Measurements from ENCODE around the gene ASCC1.

The ASCC1 gene

GRCh38 chr10:72097448-72098300, 118.4 kb downstream of the ASCC1 start:
- DNase-seq (ENCODE audit: low spot score), result peak; percentile 88

- peak; percentile 48 for DNase-seq (ENCODE audit: low spot score)
Observed at GRCh38 chr10:72096115-72097000, 119.7 kb downstream of the ASCC1 start.

- DNase-seq (ENCODE audit: low spot score), result no peak
Observed at GRCh38 chr10:72095195-72095594, 120.9 kb downstream of the ASCC1 start.

DNA sequence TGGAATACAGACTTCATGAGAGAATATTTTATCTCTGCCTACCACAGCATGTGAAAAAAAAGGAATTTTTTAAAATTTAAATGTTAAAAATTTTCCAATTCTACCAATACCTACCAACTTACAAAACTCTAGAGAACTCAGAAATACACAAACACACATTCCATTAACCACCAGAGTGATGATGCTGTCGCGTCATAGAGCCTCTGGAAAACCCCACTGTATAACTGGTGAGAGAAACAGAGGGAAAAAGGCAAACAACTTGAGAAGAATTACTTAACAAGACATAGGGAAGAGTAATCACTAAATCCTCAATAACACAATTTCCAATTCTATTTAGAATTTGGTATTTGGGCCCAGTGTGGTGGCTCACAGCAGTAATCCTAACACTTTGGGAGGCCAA, 121.5 kb downstream of the ASCC1 start:
- DNase-seq (ENCODE audit: low spot score), result no peak

DNA sequence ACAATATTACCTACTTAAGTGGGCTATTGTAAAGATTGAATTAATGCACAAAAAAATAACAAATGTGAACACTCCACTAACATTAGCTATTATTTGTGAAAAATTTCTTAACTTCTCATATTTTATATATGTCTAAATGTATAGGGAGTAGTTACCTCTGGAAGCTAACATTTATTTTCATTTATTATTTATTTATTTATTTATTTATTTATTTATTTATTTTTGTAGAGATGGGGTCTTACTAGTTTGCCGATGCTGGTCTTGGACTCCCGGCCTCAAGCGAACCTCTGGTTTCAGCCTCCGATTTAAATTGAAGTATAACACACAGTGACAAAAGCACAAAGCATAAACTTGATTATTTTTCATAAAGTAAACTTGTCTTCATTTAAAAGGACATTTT, 122.6 kb downstream of the ASCC1 start:
- DNase-seq (ENCODE audit: low spot score), result no peak

DNA sequence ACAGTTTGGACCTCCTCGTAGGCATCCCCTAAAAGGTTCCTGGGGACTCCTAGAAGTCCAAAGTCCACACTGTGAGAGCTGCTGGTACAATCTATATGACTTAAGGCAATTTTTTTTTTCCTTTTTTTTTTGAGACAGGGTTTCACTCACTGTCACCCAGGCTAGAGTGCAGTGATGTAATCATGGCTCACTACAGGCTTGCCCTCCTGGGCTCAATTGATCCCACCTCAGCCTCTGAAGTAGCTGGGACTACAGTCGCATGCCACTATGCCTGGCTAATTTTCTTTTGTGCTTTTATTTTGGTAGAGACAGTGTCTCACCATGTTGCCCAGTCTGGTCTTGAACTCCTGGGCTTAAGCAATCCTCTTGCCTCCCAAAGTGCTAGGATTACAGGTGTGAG, 123.1 kb downstream of the ASCC1 start:
- no peak for DNase-seq (ENCODE audit: low spot score)

DNA sequence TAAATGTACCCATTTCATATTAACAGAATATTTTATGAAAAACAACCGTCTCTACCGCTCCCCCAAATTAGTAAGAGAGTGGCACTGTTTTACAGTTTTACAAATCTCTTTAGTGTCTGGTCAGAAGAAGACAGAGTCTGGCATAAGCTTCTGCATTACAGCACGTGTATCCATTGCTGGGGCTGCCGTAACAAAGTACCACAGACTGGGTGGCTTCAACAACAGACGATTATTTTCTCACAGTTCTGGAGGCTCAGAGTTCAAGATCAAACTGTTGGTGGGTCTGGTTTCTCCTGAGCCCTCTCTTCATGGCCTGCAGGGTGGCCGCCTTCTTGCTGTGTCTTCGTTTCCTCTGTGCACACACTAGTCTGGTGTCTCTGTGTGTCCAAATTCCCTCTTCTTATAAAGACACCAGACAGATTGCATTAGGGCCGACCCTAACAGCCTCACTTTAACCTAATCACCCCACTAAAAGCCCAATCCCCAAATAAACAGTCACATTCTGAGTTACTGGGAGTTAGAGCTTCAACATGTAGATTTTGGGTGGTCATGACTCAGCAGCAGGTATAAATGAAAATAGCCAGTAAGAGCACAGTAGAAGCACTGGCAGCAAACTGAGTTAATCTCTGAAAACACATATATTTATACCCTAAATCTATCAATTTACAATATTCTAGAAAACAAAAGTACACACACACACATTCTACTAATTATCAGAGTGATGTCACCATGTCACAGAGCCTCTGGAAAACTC, 123.7 kb downstream of the ASCC1 start:
- DNase-seq (ENCODE audit: low spot score), result no peak

- no peak for DNase-seq (ENCODE audit: low spot score)
Observed at GRCh38 chr10:72090326-72090725, 125.8 kb downstream of the ASCC1 start.

GRCh38 chr10:72089618-72090017, 126.5 kb downstream of the ASCC1 start:
- no peak for DNase-seq (ENCODE audit: low spot score)

- no peak for DNase-seq (ENCODE audit: low spot score)
Observed at GRCh38 chr10:72088889-72089575, 127.0 kb downstream of the ASCC1 start.

DNA sequence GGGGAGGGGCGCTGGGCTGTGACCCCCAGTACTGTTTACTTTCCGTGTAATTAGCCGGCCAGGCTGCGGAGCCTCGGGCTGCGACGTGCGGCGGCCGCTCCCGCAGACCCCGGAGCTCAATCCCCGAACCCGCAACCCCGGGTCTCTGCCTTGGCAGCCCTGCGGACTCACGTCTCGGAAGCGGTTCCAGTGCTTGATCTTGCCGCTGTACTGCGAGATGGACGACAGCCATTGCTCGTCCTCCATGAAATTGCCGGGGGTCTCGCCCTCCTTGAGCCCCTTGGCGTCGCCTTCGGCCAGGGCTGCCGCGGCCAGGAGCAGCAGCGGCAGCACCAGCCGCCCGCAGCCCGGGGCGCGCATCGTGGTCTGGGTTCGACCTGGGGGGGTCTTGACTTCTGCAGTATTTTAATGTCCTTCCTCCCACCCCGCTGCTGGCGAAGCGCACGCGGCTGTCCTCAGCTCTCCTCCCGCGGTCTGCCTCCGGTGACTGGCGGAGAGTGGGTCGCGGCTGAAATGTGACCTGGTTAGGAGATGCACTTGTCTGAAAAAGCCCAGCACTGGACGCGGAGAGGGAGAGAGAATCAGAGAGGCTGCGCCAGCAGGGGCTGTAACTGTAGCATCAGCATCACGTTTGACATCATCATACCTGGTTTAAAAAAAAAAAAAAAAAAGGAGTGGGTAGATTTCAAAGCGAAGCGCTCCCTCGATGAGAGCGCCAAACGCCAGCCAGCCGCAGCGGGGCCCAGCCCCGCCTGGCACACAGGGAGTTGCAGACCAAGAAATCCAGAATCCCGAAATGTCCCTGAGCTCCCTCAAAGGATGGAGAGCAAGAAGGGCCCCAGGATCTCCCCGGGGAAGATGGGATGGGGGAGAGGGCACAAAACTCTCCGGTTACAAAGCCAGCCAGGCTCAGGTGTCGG, 127.8 kb downstream of the ASCC1 start, which contains the start of gene SPOCK2:
Gene SPOCK2, minus strand, starts transcription at position 583 of the 920 bp plus-strand sequence. Its CDS starts 223 bp downstream, at position 360.
- DNase-seq (ENCODE audit: low spot score), result peak; percentile 35

- peak; percentile 11 for DNase-seq (ENCODE audit: low spot score)
Observed at GRCh38 chr10:72087392-72087968, 128.6 kb downstream of the ASCC1 start.

- DNase-seq (ENCODE audit: low spot score), result no peak
Observed at GRCh38 chr10:72086466-72087391, 129.3 kb downstream of the ASCC1 start.

DNA sequence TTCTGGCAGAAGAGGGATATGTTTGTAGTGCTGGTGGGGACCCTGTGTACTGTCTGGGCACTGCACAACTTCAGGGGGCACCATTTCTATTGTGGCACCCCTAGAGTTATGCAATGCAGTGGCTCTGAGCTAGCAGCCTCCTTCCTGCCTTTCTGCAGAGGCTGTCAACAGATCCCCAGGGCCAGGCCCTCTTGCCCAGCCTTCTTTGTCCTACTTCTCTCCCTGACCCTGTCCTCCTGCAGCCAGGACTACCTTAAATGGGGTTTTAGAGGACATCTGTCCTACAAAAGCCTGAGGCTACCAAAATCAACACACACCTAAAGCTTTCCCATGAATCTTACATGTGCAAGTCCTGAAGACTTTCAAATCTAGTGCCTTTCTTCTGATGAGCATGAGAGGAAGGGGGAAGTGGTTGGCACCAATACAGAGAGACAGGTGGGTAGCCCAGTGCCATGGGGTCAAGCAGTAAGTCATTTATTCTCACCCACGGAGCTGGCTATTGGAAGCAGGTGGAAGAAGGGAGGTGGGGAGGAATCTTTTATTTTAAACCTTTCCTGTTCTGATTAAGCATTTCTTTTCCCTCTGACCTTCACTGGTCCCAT, 130.1 kb downstream of the ASCC1 start:
- DNase-seq (ENCODE audit: low spot score), result no peak

GRCh38 chr10:72085166-72085565, 130.9 kb downstream of the ASCC1 start:
- no peak for DNase-seq (ENCODE audit: low spot score)

DNA sequence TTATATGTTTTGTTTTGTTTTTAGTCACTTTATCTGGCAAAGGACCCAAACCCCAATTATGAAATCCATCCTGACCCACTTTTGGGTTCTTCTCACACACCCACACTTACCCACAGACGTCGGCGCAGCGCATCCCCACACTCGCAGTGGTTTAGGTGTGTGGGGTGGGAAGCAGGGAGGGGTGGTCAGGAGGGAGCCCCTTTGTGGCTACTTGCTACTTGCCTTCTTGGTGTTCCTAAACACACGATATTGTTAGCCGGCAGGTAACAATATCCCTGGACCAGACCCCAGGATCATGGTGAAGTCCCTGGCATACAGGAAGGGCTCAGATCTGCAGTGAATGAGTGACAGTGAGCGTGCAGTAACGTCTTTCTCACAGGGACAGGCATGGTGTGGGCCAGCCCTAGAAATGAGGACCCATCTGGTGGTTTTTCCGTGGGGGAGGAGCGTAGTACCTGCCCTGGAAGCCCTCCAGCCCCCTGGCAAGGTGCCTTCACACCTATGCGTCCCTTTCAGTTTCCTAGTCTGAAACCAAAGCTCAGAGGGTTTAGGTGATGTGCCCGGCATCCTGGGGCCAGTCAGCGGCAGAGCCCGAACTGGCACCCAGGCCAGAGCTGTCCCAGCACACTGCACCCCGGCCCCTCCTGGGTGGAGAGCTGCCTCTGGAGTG, 132.2 kb downstream of the ASCC1 start:
- no peak for DNase-seq (ENCODE audit: low spot score)

- no peak for DNase-seq (ENCODE audit: low spot score)
Observed at GRCh38 chr10:72082856-72083789, 133.0 kb downstream of the ASCC1 start.

Measured in hepatic stellate cell (primary cell).